Measurements from ENCODE around the gene PPP3CA. TPM values are rescaled to one million over a fixed set of nuclear protein-coding genes. Genes with fewer than 3 reads are reported as not detected.
A peak's percentile ranks its signal among the peaks of the same experiment; 100 is the strongest.

The PPP3CA gene
- total RNA-seq (10 to 100 TPM; 14.7 to 30.9 (median 23.8) TPM), polyA plus RNA-seq (1 to 10 TPM; 2.9 to 5.6 TPM), total RNA-seq (30.7 reads per million, percentile 60 among the genes with 10 or more reads in this experiment)

DNA sequence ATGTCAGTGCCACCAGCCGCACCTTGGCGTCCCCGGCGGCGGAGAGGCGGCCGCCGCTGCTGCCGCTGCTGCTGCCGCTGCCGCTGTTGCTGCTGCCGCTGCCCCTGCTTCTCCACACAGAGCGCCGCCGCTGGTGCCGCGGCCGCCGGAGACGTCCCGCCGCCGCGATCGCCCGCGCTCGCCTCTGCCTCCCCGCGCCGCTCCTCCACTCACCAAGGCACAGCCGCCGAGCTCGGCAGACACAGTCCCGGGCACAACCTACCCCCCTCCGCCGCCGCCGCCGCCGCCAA lies at the start of gene PPP3CA:
Gene PPP3CA, minus strand, starts transcription at position 260 of the 290 bp plus-strand sequence.
- DNase-seq (no peak), ATAC-seq (no peak)
- CTCF ChIA-PET: interaction anchor here (1.2 to 1.4 kb wide), 2 partner anchors 21 to 71 kb away, joined by 4 to 5 read pairs; no protein-coding TSS in a partner anchor
- no peaks in the 10 kb centered on the region for H3K9me3 Mint-ChIP-seq
- Histone ChIP-seq H3K4me1 (ENCODE audit: control insufficient read depth in 2 of 2, insufficient read depth in 2 of 2, low read length in 2 of 2) (peaks cover 7 to 15% of the 10 kb centered on the region in 2 donors), H3K36me3 (ENCODE audit: control insufficient read depth in 2 of 3, insufficient read depth in 3 of 3, low read length in 3 of 3) (peaks cover 0 to 13% (median 0%) of the 10 kb centered on the region in 3 experiments), H3K9me3 (ENCODE audit: control insufficient read depth in 2 of 3, low read length in 3 of 3) (no peaks in the 10 kb centered on the region), H3K27me3 (ENCODE audit: control insufficient read depth in 2 of 2, insufficient read depth in 2 of 2, low read length in 2 of 2) (no peaks in the 10 kb centered on the region), H3K4me3 (ENCODE audit: low read length) (peak within 1 kb of the TSS; percentile 99), H3K27ac (ENCODE audit: low read depth, low read length) (peak within 1 kb of the TSS; percentile 78)
- H3K4me1 Mint-ChIP-seq: peaks cover 26 to 44% (median 37%) of the 10 kb centered on the region in 7 donors
- intact Hi-C loops (cut with micrococcal nuclease): loop anchor here (1.0 to 10.0 kb wide), 32 partner anchors 19 to 1850 kb away; partner anchors contain the start of genes CENPE (in 2 of the 2), CISD2 (in 2 of the 2), SLC39A8 (in 2 of the 2) and BDH2 (in 1 of the 2)
- H3K4me3 Mint-ChIP-seq: peak within 1 kb of the TSS; percentile 93 to 99 (median 98)
- POLR2A ChIA-PET: interaction anchor here (0.5 to 2.2 kb wide), 6 partner anchors 14 to 1522 kb away, joined by 3 to 12 read pairs (median 4); partner anchors contain the start of genes CISD2 and DNAJB14
- H3K36me3 Mint-ChIP-seq: peaks cover 0 to 13% (median 0%) of the 10 kb centered on the region in 5 donors
- H3K27me3 Mint-ChIP-seq: peaks cover 5 to 68% (median 17%) of the 10 kb centered on the region in 5 donors
- peak within 1 kb of the TSS; percentile 86 to 96 (median 93) for H3K27ac Mint-ChIP-seq

DNA sequence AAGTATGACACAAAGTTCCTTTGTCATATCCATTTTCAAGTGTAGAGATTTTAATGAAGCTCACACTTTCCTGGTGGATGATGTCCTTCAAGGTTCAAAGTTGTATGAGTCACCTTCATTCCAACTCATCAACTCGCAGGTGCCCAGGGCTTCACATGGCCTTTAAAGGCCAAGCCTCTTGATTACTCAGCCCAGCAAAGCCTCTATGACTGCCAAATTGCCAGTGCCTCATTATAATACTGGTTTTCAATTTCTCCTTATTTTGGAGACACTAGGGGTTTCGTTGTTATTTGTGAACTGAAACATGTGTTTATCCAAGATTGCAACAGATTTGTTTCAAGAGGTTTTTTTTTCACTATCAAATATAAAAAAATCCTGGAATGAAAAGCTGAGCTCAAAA lies 45.9 kb upstream of the PPP3CA start:
- intact Hi-C loops (cut with micrococcal nuclease): no loop called here
- no peaks in the 10 kb centered on the region for H3K27me3 ChIP-seq (ENCODE audit: control insufficient read depth in 2 of 2, insufficient read depth in 2 of 2, low read length in 2 of 2)
- no peak overlapping the region for H3K27ac ChIP-seq (ENCODE audit: low read depth, low read length)
- H3K27me3 Mint-ChIP-seq: peaks cover 10 to 43% (median 12%) of the 10 kb centered on the region in 5 donors
- H3K36me3 ChIP-seq (ENCODE audit: control insufficient read depth in 2 of 3, insufficient read depth in 3 of 3, low read length in 3 of 3): no peaks in the 10 kb centered on the region
- H3K4me1 ChIP-seq (ENCODE audit: control insufficient read depth in 2 of 2, insufficient read depth in 2 of 2, low read length in 2 of 2): no peaks in the 10 kb centered on the region
- H3K9me3 Mint-ChIP-seq: peaks cover 0 to 14% (median 1%) of the 10 kb centered on the region in 11 donors
- no peak overlapping the region for H3K4me3 Mint-ChIP-seq
- ATAC-seq: no peak
- H3K27ac Mint-ChIP-seq: no peak overlapping the region
- CTCF ChIA-PET: no interaction called here
- H3K4me1 Mint-ChIP-seq: no peaks in the 10 kb centered on the region
- DNase-seq: no peak
- POLR2A ChIA-PET: no interaction called here
- no peaks in the 10 kb centered on the region for H3K9me3 ChIP-seq (ENCODE audit: control insufficient read depth in 2 of 3, low read length in 3 of 3)
- H3K36me3 Mint-ChIP-seq: no peaks in the 10 kb centered on the region
- H3K4me3 ChIP-seq (ENCODE audit: low read length): no peak overlapping the region

DNA sequence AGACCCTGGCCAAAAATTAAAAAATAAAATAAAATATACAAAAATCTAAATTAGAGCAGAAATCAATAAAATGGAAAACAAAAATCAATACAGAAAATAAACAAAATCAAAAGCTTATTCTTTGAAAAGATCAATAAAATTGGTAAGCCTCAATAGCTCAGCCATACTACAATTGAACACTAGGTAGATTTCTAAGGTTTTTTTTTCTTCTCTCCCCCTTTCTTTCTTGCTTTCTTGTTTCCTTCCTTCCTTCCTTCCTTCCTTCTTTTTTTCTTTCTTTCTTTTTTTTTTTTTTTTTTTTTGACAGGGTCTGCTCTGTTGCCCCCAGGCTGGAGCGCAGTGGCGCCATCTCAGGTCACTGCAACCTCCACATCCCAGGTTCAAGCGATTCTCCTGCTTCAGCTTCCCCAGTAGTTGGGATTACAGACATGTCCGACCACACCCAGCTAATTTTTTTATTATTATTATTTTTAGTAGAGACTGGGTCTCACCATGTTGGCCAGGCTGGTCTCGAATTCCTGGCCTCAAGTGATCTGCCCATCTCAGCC lies 23.4 kb upstream of the PPP3CA start:
- H3K27me3 Mint-ChIP-seq: peaks cover 15 to 60% (median 26%) of the 10 kb centered on the region in 5 donors
- POLR2A ChIA-PET: no interaction called here
- no peak overlapping the region for H3K4me3 ChIP-seq (ENCODE audit: low read length)
- no peak overlapping the region for H3K27ac Mint-ChIP-seq
- no peaks in the 10 kb centered on the region for H3K9me3 ChIP-seq (ENCODE audit: control insufficient read depth in 2 of 3, low read length in 3 of 3)
- H3K9me3 Mint-ChIP-seq: peaks cover 0 to 16% (median 4%) of the 10 kb centered on the region in 11 donors
- no peak overlapping the region for H3K27ac ChIP-seq (ENCODE audit: low read depth, low read length)
- no peak overlapping the region for H3K4me3 Mint-ChIP-seq
- intact Hi-C loops (cut with micrococcal nuclease): no loop called here
- no peak for ATAC-seq
- CTCF ChIA-PET: no interaction called here
- H3K4me1 Mint-ChIP-seq: peaks cover 0 to 2% (median 0%) of the 10 kb centered on the region in 7 donors
- H3K27me3 ChIP-seq (ENCODE audit: control insufficient read depth in 2 of 2, insufficient read depth in 2 of 2, low read length in 2 of 2): no peaks in the 10 kb centered on the region
- H3K36me3 ChIP-seq (ENCODE audit: control insufficient read depth in 2 of 3, insufficient read depth in 3 of 3, low read length in 3 of 3): no peaks in the 10 kb centered on the region
- no peak for DNase-seq
- peaks cover 0 to 3% (median 0%) of the 10 kb centered on the region in 5 donors for H3K36me3 Mint-ChIP-seq
- H3K4me1 ChIP-seq (ENCODE audit: control insufficient read depth in 2 of 2, insufficient read depth in 2 of 2, low read length in 2 of 2): no peaks in the 10 kb centered on the region

DNA sequence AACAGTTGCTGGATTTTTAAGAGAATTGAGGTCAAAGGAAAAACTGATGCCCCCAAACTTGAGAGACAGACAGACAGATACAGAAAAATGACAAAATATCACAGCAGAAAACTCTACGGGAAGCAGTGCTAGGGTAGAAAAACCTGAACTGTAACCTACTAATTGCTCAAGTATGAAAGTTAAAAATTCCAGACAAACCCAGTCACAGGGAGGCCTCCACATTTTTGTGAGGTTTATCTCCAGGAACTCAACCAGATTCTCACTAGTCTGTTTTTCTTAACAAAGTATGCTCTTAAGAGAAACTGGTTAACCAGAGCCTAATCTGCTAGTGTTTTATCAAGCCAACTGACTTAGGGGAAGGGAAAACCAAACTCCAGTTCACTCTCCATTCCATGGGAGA lies 19.9 kb upstream of the PPP3CA start:
- Mint-ChIP-seq H3K4me3 (no peak overlapping the region), H3K27me3 (peaks cover 17 to 38% (median 30%) of the 10 kb centered on the region in 5 donors), H3K36me3 (peaks cover 0 to 3% (median 0%) of the 10 kb centered on the region in 5 donors), H3K4me1 (no peaks in the 10 kb centered on the region), H3K9me3 (peaks cover 0 to 22% (median 8%) of the 10 kb centered on the region in 11 donors), H3K27ac (no peak overlapping the region)
- intact Hi-C loops (cut with micrococcal nuclease): no loop called here
- Histone ChIP-seq H3K9me3 (ENCODE audit: control insufficient read depth in 2 of 3, low read length in 3 of 3) (no peaks in the 10 kb centered on the region), H3K4me3 (ENCODE audit: low read length) (no peak overlapping the region), H3K27me3 (ENCODE audit: control insufficient read depth in 2 of 2, insufficient read depth in 2 of 2, low read length in 2 of 2) (no peaks in the 10 kb centered on the region), H3K27ac (ENCODE audit: low read depth, low read length) (no peak overlapping the region), H3K36me3 (ENCODE audit: control insufficient read depth in 2 of 3, insufficient read depth in 3 of 3, low read length in 3 of 3) (no peaks in the 10 kb centered on the region), H3K4me1 (ENCODE audit: control insufficient read depth in 2 of 2, insufficient read depth in 2 of 2, low read length in 2 of 2) (no peaks in the 10 kb centered on the region)
- no peak for ATAC-seq
- DNase-seq: no peak
- POLR2A ChIA-PET: no interaction called here
- CTCF ChIA-PET: no interaction called here

DNA sequence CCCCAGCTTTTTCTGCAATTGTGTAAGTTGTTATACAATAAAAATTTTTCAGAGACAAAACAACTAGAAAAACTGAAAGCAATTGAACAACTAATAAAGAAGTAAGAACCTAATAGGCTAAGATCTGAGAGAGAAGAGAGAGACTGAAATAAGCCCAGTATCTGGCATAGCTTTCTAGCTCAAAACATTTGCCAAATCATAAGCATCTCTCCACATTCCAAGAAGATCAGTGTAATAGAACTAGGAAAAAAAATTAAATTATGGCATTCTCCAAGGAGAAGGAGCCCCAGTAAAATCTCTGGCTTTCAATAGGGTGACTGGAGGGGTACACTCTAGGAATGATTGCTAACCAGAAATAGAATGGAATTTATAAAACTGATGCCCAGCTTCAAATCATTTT lies 19.0 kb upstream of the PPP3CA start:
- Mint-ChIP-seq H3K4me3 (no peak overlapping the region), H3K4me1 (no peaks in the 10 kb centered on the region), H3K9me3 (peaks cover 0 to 22% (median 6%) of the 10 kb centered on the region in 11 donors), H3K27ac (no peak overlapping the region), H3K36me3 (peaks cover 0 to 3% (median 0%) of the 10 kb centered on the region in 5 donors), H3K27me3 (peaks cover 17 to 40% (median 27%) of the 10 kb centered on the region in 5 donors)
- H3K9me3 ChIP-seq (ENCODE audit: control insufficient read depth in 2 of 3, low read length in 3 of 3): no peaks in the 10 kb centered on the region
- H3K4me3 ChIP-seq (ENCODE audit: low read length): no peak overlapping the region
- ChIA-PET CTCF (interaction anchor here (0.6 kb wide), 1 partner anchor 206 kb away, joined by 3 read pairs; no protein-coding TSS in a partner anchor), POLR2A (no interaction called here)
- intact Hi-C loops (cut with micrococcal nuclease): no loop called here
- no peak for ATAC-seq
- H3K4me1 ChIP-seq (ENCODE audit: control insufficient read depth in 2 of 2, insufficient read depth in 2 of 2, low read length in 2 of 2): no peaks in the 10 kb centered on the region
- DNase-seq: no peak
- H3K27ac ChIP-seq (ENCODE audit: low read depth, low read length): no peak overlapping the region
- no peaks in the 10 kb centered on the region for H3K36me3 ChIP-seq (ENCODE audit: control insufficient read depth in 2 of 3, insufficient read depth in 3 of 3, low read length in 3 of 3)
- no peaks in the 10 kb centered on the region for H3K27me3 ChIP-seq (ENCODE audit: control insufficient read depth in 2 of 2, insufficient read depth in 2 of 2, low read length in 2 of 2)

DNA sequence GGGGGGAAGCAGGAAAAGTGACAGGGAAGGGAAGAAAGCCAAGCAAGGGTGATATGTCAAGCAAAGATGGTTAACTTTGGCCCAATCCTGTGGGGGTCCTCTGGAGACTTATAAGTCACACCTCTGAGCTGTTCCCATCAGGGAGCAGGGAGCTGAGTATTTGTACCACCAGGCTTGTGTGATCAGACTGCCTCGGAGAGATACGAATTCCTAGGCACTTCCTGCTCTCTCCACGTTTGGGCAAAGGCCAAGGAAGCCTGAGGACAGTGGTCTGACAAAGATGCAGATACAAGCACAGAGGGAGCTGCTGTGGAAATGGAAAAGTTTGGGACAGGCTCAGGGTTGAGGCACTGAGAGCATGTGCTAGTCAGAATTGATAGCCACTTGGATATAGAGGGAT lies 10.4 kb upstream of the PPP3CA start:
- ATAC-seq (no peak), DNase-seq (no peak)
- Mint-ChIP-seq H3K27me3 (peaks cover 9 to 56% (median 32%) of the 10 kb centered on the region in 5 donors), H3K4me3 (no peak overlapping the region), H3K36me3 (no peaks in the 10 kb centered on the region), H3K9me3 (peaks cover 0 to 2% (median 0%) of the 10 kb centered on the region in 11 donors), H3K27ac (no peak overlapping the region), H3K4me1 (no peaks in the 10 kb centered on the region)
- intact Hi-C loops (cut with micrococcal nuclease): no loop called here
- H3K4me1 ChIP-seq (ENCODE audit: control insufficient read depth in 2 of 2, insufficient read depth in 2 of 2, low read length in 2 of 2): no peaks in the 10 kb centered on the region
- POLR2A ChIA-PET: no interaction called here
- CTCF ChIA-PET: no interaction called here
- no peak overlapping the region for H3K27ac ChIP-seq (ENCODE audit: low read depth, low read length)
- H3K4me3 ChIP-seq (ENCODE audit: low read length): no peak overlapping the region
- H3K9me3 ChIP-seq (ENCODE audit: control insufficient read depth in 2 of 3, low read length in 3 of 3): no peaks in the 10 kb centered on the region
- no peaks in the 10 kb centered on the region for H3K36me3 ChIP-seq (ENCODE audit: control insufficient read depth in 2 of 3, insufficient read depth in 3 of 3, low read length in 3 of 3)
- no peaks in the 10 kb centered on the region for H3K27me3 ChIP-seq (ENCODE audit: control insufficient read depth in 2 of 2, insufficient read depth in 2 of 2, low read length in 2 of 2)

DNA sequence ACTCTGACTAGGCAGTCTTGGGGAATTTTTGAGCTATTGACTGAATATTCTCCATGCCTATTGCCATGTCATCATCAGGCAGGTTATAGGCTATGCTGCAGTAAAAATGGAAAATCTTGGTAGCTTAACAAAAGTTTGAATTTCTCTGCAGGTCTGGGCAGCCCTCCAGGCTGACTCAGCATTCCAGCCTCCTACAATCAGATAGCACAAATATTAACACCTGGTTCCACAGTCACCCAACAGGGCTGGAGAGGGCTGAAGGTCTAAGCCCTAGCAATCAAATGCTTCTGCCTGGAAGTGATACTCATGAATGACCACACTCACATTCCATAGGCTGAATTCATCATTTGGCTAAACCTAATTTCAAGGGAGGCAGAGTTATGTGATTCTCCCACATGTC lies 9.6 kb upstream of the PPP3CA start:
- ATAC-seq: no peak
- no peak overlapping the region for H3K4me3 ChIP-seq (ENCODE audit: low read length)
- Mint-ChIP-seq H3K36me3 (no peaks in the 10 kb centered on the region), H3K4me1 (no peaks in the 10 kb centered on the region), H3K27ac (no peak overlapping the region), H3K4me3 (no peak overlapping the region), H3K27me3 (peaks cover 9 to 58% (median 32%) of the 10 kb centered on the region in 5 donors), H3K9me3 (peaks cover 0 to 2% (median 0%) of the 10 kb centered on the region in 11 donors)
- no peak overlapping the region for H3K27ac ChIP-seq (ENCODE audit: low read depth, low read length)
- intact Hi-C loops (cut with micrococcal nuclease): no loop called here
- H3K9me3 ChIP-seq (ENCODE audit: control insufficient read depth in 2 of 3, low read length in 3 of 3): no peaks in the 10 kb centered on the region
- ChIA-PET CTCF (no interaction called here), POLR2A (no interaction called here)
- no peaks in the 10 kb centered on the region for H3K27me3 ChIP-seq (ENCODE audit: control insufficient read depth in 2 of 2, insufficient read depth in 2 of 2, low read length in 2 of 2)
- DNase-seq: no peak
- H3K4me1 ChIP-seq (ENCODE audit: control insufficient read depth in 2 of 2, insufficient read depth in 2 of 2, low read length in 2 of 2): no peaks in the 10 kb centered on the region
- no peaks in the 10 kb centered on the region for H3K36me3 ChIP-seq (ENCODE audit: control insufficient read depth in 2 of 3, insufficient read depth in 3 of 3, low read length in 3 of 3)

All from naive thymus-derived CD4-positive, alpha-beta T cell (primary cell).